GM12878 (cell line): ENCODE measurements around the gene TGFBR1. TPM values are rescaled to one million over a fixed set of nuclear protein-coding genes. Genes with fewer than 3 reads are reported as not detected.
A peak's percentile ranks its signal among the peaks of the same experiment; 100 is the strongest.

ENCODE experiments used
- ATAC-seq: fragments of 200-7000 bp; cut with Tn5 transposase; 3 replicates; pipeline ENCODE4 v1.9.1; 2020; ENCODE audit warnings: mild to moderate bottlenecking, moderate library complexity
- BruUV-seq: library from RNA; stranded (reverse); fragments of 400-500 nt; replicated peaks from 2 replicates; lab custom pipeline; 2021; lab: Mats Ljungman, UMichigan
- CTCF ChIA-PET: fragments of 300-600 bp; sonication (Branson Sonifier 250); formaldehyde crosslinking; extraction: SDS; loops from one replicate; lab custom pipeline; 2021; ENCODE audit warnings: inconsistent platforms; lab: Yijun Ruan, JAX
- POLR2A ChIA-PET: fragments of 350-600 bp; formaldehyde crosslinking; extraction: SDS; loops from one replicate; lab custom pipeline; 2021; ENCODE audit warnings: inconsistent platforms; lab: Charles Lee
- RAD21 ChIA-PET: fragments of 300-600 bp; sonication (Branson Sonifier 250); formaldehyde crosslinking; loops from one replicate; lab custom pipeline; 2023; ENCODE audit warnings: antibody characterized with exemption; ENCODE audit not compliant: unreplicated experiment; lab: Charles Lee
- SMC1A ChIA-PET: fragments of 300-600 bp; sonication (Branson Sonifier 250); formaldehyde crosslinking; loops from one replicate; lab custom pipeline; 2023; ENCODE audit not compliant: unreplicated experiment, uncharacterized antibody; lab: Charles Lee
- DNase-seq: peaks from one replicate; pipeline ENCODE4 v3.0.0-alpha.2; 2011; ENCODE audit warnings: low read depth, low spot score
- FAIRE-seq: peaks from 3 replicates; lab custom pipeline; 2011; peaks lifted over from hg19 to GRCh38; lab: Jason Lieb, UNC
- H2AFZ ChIP-seq: 2 replicates; pipeline ENCODE4 v1.6.0; 2011; ENCODE audit warnings: low read depth, low read length, control low read depth; ENCODE audit not compliant: control insufficient read depth
- H3K27ac ChIP-seq: 2 replicates; pipeline ENCODE4 v1.5.1; 2011; ENCODE audit warnings: control low read depth; ENCODE audit not compliant: control insufficient read depth, insufficient read depth
- H3K27me3 ChIP-seq, 2 experiments: replicated peaks in 1 of 2; 2 replicates each; pipeline versions ENCODE4 v1.6.0 to v1.6.1; 2011; ENCODE audit warnings: low read length in 1 of 2; ENCODE audit not compliant: control insufficient read depth in 2 of 2, insufficient read depth in 2 of 2
- H3K36me3 ChIP-seq, 2 experiments: 2 replicates each; pipeline ENCODE4 v1.5.1; 2011; ENCODE audit warnings: low read length in 1 of 2; ENCODE audit not compliant: control insufficient read depth in 2 of 2, insufficient read depth in 2 of 2
- H3K4me1 ChIP-seq: 2 replicates; pipeline ENCODE4 v1.6.1; 2011; ENCODE audit warnings: mild to moderate bottlenecking, low read length, moderate library complexity, mixed read lengths; ENCODE audit not compliant: control insufficient read depth, insufficient read depth
- H3K4me2 ChIP-seq: 2 replicates; pipeline ENCODE4 v1.6.0; 2011; ENCODE audit warnings: control low read depth; ENCODE audit not compliant: control insufficient read depth, insufficient read depth
- H3K4me3 ChIP-seq: fragments of 200-600 bp; sonication (generic); 2 replicates; pipeline ENCODE4 v1.5.1; 2016
- H3K79me2 ChIP-seq: 2 replicates; pipeline ENCODE4 v1.6.0; 2011; ENCODE audit warnings: low read length; ENCODE audit not compliant: control insufficient read depth, insufficient read depth
- H3K9ac ChIP-seq: 2 replicates; pipeline ENCODE4 v1.8.0; 2011; ENCODE audit warnings: low read length, control low read depth, mixed read lengths; ENCODE audit not compliant: control insufficient read depth, insufficient read depth
- H3K9me3 ChIP-seq: replicated peaks from 3 replicates; pipeline ENCODE4 v1.5.1; 2011; ENCODE audit warnings: mild to moderate bottlenecking, low read length; ENCODE audit not compliant: control insufficient read depth, insufficient read depth
- H4K20me1 ChIP-seq: 2 replicates; pipeline ENCODE4 v1.6.0; 2011; ENCODE audit not compliant: control insufficient read depth, insufficient read depth
- BCL11A ChIP-seq: IDR thresholded peaks from 2 replicates; pipeline ENCODE4 v1.6.1; 2011; ENCODE audit warnings: low read depth, low read length
- BCL3 ChIP-seq: IDR thresholded peaks from 2 replicates; pipeline ENCODE4 v1.6.1; 2011; ENCODE audit warnings: borderline replicate concordance, low read depth, mild to moderate bottlenecking, moderate library complexity, low read length; ENCODE audit not compliant: insufficient read depth, poor library complexity, severe bottlenecking
- BMI1 ChIP-seq: fragments of 450-650 bp; IDR thresholded peaks from 2 replicates; pipeline ENCODE4 v1.6.1; 2016; ENCODE audit warnings: mild to moderate bottlenecking, moderate library complexity, borderline replicate concordance
- MXI1 ChIP-seq: fragments of 150-350 bp; IDR thresholded peaks from 2 replicates; pipeline ENCODE4 v1.6.1; 2011; ENCODE audit warnings: low read depth, mild to moderate bottlenecking, inconsistent platforms, low read length, improper control_type of control experiment
- RUNX3 ChIP-seq: IDR thresholded peaks from 2 replicates; pipeline ENCODE4 v1.6.1; 2012; ENCODE audit warnings: low read length, inconsistent platforms
- YY1 ChIP-seq: IDR thresholded peaks from 2 replicates; pipeline ENCODE4 v1.6.1; 2011; ENCODE audit warnings: low read depth, mild to moderate bottlenecking, low read length
- ZBTB11 ChIP-seq: fragments of 450-650 bp; formaldehyde crosslinking; IDR thresholded peaks from 2 replicates; pipeline ENCODE4 v1.5.0; 2022; ENCODE audit warnings: mild to moderate bottlenecking, missing genetic modification characterization
- ZNF592 ChIP-seq: fragments of 450-650 bp; IDR thresholded peaks from 2 replicates; pipeline ENCODE4 v1.6.1; 2017; ENCODE audit warnings: mild to moderate bottlenecking, moderate library complexity
- ZNF622 ChIP-seq: fragments of 450-650 bp; IDR thresholded peaks from 2 replicates; pipeline ENCODE4 v1.6.1; 2017; ENCODE audit warnings: mild to moderate bottlenecking, inconsistent platforms
- WGBS: methylation state at CpG from one replicate; pipeline ENCODE4 v1.1.6; 2016; ENCODE audit warnings: low lambda C conversion rate; ENCODE audit not compliant: insufficient replicate concordance, insufficient coverage; ENCODE audit errors: missing lambda C conversion rate; 5-methylcytosine and 5-hydroxymethylcytosine counted together
- in situ Hi-C: fragments of 300-500 bp; cut with MboI; formaldehyde crosslinking; loops from 9 replicates; pipeline ENCODE4 v1.14.3; 2018; ENCODE audit warnings: mixed read lengths
- intact Hi-C: fragments of 100-400 bp; cut with micrococcal nuclease; formaldehyde crosslinking; loops from one replicate; pipeline ENCODE4 v1.14.2; 2022; ENCODE audit not compliant: unreplicated experiment
- polyA plus RNA-seq, 11 experiments: library from polyadenylated mRNA; depleted of rRNA in 4 of 11; unstranded in 6 of 11; stranded (reverse) in 5 of 11; fragments of >200 nt; fragmentation: Nextera tagmentation in 4 of 11; fragmentation: Illumina TruSeq in 1 of 11; extraction: Ambion mirVana in 4 of 11; extraction: Trizol in 1 of 11; gene quantifications; 1 replicate in 1 of 11; 2 replicates in 10 of 11; pipeline versions ENCODE4 v1.2.1 to v1.2.3, GENCODE V29; 2011 to 2016; ENCODE audit warnings: inconsistent platforms in 2 of 11, missing spikeins in 2 of 11, low read depth in 1 of 11
- total RNA-seq, 4 experiments: library from RNA; depleted of rRNA in 3 of 4; stranded (reverse); fragments of >200 nt in 3 of 4; fragmentation: Illumina TruSeq in 1 of 4; extraction: Trizol in 1 of 4; gene quantifications; 2 replicates each; pipeline versions ENCODE4 v1.2.1 to v1.2.3, GENCODE V29; 2013 to 2021

The TGFBR1 gene
- total and polyA plus RNA-seq, 10 of the 15 experiments (the other 5 are each of a cell fraction or from before 2014, with no cell fraction given), result 2.9 to 27.2 (median 16.6) TPM

GRCh38 chr9:99069075-99069474 is 35.8 kb upstream of the TGFBR1 start:
- SMC1A ChIA-PET, result no interaction called here
- CTCF ChIA-PET, result no interaction called here
- RAD21 ChIA-PET, result no interaction called here
- Histone ChIP-seq H2AFZ (peak overlapping the region; percentile 68), H3K79me2 (no peaks in the 10 kb centered on the region), H3K27ac (no peak overlapping the region), H3K9ac (no peak overlapping the region), H3K9me3 (no peaks in the 10 kb centered on the region), H3K27me3 (no peaks in the 10 kb centered on the region), H3K4me3 (no peak overlapping the region), H3K4me2 (no peak overlapping the region), H3K4me1 (no peaks in the 10 kb centered on the region; the same call in 1 of the 2 replicates), H3K36me3 (no peaks in the 10 kb centered on the region), H4K20me1 (no peaks in the 10 kb centered on the region)
- POLR2A ChIA-PET, result no interaction called here
- ATAC-seq (no peak), DNase-seq (no peak), FAIRE-seq (no peak)
- no TSS peak for BruUV-seq
- intact Hi-C loops, result no loop called here
- in situ Hi-C loops, result no loop called here
- no peak for TF ChIP-seq BMI1
- TF ChIP-seq ZNF592, result no peak
- TF ChIP-seq ZNF622, result no peak
- TF ChIP-seq YY1, result no peak
- no peak for TF ChIP-seq ZBTB11 (CRISPR knock-in tag)
- TF ChIP-seq BCL3, result no peak
- no peak for TF ChIP-seq MXI1
- TF ChIP-seq BCL11A, result no peak
- no peak for TF ChIP-seq RUNX3
- 38% methylated on average over 1 of the region's 1 CpG for WGBS
